Uterus (tissue), 2 donors: ENCODE results near the gene TERC.

Experiments used
- POLR2A ChIP-seq, 2 donors: fragments of 450-650 bp; IDR thresholded peaks; one replicate each; pipeline ENCODE4 v1.6.1; 2016; ENCODE audit warnings: antibody characterized with exemption in 2 of 2, mild to moderate bottlenecking in 1 of 2, moderate library complexity in 1 of 2
- TF ChIP-seq, protein P1 (sequence below), 4 experiments: fragments of 200-600 bp in 2 of 4; fragments of 450-650 bp in 2 of 4; sonication (generic) in 2 of 4; IDR thresholded peaks; one replicate each; pipeline ENCODE4 v1.5.1; 2016 to 2019; ENCODE audit warnings: antibody characterized with exemption in 4 of 4, mild to moderate bottlenecking in 2 of 4, moderate library complexity in 1 of 4

DNA sequence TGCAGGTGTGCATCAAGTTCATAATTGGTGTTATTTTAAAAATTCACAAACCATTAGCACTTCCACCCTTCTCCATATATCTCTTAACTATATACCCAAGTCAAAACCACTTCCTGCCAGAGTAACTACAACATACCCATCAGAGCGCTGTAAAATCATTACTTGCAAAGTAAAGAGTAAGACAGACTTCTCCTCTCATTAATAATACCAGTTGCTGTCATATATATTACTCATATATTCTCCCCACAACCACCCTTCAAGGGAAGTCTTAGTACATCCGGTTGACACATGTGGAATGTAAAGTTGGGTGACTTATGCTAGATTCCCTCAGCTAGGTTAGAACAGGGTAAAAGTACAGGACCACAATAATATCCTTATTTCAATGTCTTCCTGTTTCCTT is 5.6 kb downstream of the TERC start:
- TF ChIP-seq, protein P1, sequence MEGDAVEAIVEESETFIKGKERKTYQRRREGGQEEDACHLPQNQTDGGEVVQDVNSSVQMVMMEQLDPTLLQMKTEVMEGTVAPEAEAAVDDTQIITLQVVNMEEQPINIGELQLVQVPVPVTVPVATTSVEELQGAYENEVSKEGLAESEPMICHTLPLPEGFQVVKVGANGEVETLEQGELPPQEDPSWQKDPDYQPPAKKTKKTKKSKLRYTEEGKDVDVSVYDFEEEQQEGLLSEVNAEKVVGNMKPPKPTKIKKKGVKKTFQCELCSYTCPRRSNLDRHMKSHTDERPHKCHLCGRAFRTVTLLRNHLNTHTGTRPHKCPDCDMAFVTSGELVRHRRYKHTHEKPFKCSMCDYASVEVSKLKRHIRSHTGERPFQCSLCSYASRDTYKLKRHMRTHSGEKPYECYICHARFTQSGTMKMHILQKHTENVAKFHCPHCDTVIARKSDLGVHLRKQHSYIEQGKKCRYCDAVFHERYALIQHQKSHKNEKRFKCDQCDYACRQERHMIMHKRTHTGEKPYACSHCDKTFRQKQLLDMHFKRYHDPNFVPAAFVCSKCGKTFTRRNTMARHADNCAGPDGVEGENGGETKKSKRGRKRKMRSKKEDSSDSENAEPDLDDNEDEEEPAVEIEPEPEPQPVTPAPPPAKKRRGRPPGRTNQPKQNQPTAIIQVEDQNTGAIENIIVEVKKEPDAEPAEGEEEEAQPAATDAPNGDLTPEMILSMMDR (IDR thresholded peaks at IDR 0.05): no peak
- TF ChIP-seq POLR2A (IDR thresholded peaks at IDR 0.05): no peak
